Tibial artery (tissue), 4 donors: ENCODE results near the gene MT2A.

Experiments used
- DNase-seq, 2 donors: peaks; one replicate each; pipeline ENCODE4 v3.0.0-alpha.2; 2019
- H3K27ac ChIP-seq, 2 donors: fragments of 200-600 bp; sonication (generic) in 1 of 2; 1 replicate in 1 of 2; 2 replicates in 1 of 2; pipeline ENCODE4 v1.5.1; 2018 to 2019; ENCODE audit warnings: mild to moderate bottlenecking in 1 of 2
- H3K27me3 ChIP-seq, 2 donors: fragments of 200-600 bp; sonication (generic) in 1 of 2; one replicate each; pipeline versions ENCODE4 v1.5.1 to v1.6.0; 2016 to 2019
- H3K36me3 ChIP-seq, 3 donors: fragments of 200-600 bp; sonication (generic) in 2 of 3; one replicate each; pipeline ENCODE4 v1.5.1; 2016 to 2019; ENCODE audit warnings: mild to moderate bottlenecking in 2 of 3
- H3K4me1 ChIP-seq, 4 donors: fragments of 200-600 bp; sonication (generic) in 2 of 4; 1 replicate in 3 of 4; 2 replicates in 1 of 4; pipeline ENCODE4 v1.5.1; 2016 to 2019
- H3K4me3 ChIP-seq, 2 donors: fragments of 200-600 bp; sonication (generic) in 1 of 2; 1 replicate in 1 of 2; 2 replicates in 1 of 2; pipeline ENCODE4 v1.5.1; 2018 to 2019; ENCODE audit warnings: mild to moderate bottlenecking in 2 of 2
- H3K9me3 ChIP-seq, 3 donors: fragments of 200-600 bp; sonication (generic) in 1 of 3; one replicate each; pipeline ENCODE4 v1.5.1; 2016 to 2019
- CTCF ChIP-seq, 2 experiments: fragments of 200-600 bp in 1 of 2; fragments of 450-650 bp in 1 of 2; IDR thresholded peaks; one replicate each; pipeline ENCODE4 v1.5.1; 2017 to 2019; ENCODE audit warnings: antibody characterized with exemption in 2 of 2, mild to moderate bottlenecking in 1 of 2, moderate library complexity in 1 of 2
- intact Hi-C: fragments of 100-400 bp; cut with DNase I; formaldehyde crosslinking; loops from one replicate; pipeline ENCODE4 v1.15.0; 2023; ENCODE audit warnings: low total_unique reads

MT2A gene

GRCh38 chr16:56601325-56601724 is 7.1 kb upstream of the MT2A start:
- H3K27ac ChIP-seq = no peak overlapping the region
- no peak for DNase-seq
- TF ChIP-seq CTCF (IDR thresholded peaks at IDR 0.05) = no peak
- H3K36me3 ChIP-seq = no peaks in the 10 kb centered on the region
- H3K4me1 ChIP-seq = peaks cover 0 to 11% (median 7%) of the 10 kb centered on the region in 4 donors
- intact Hi-C loops = loop anchor here (5.0 kb wide), 2 partner anchors 84 to 101 kb away; no protein-coding TSS in a partner anchor
- no peak overlapping the region for H3K4me3 ChIP-seq
- no peaks in the 10 kb centered on the region for H3K9me3 ChIP-seq
- peaks cover 0 to 3% of the 10 kb centered on the region in 2 donors for H3K27me3 ChIP-seq

GRCh38 chr16:56603589-56603988 is 4.8 kb upstream of the MT2A start:
- TF ChIP-seq CTCF (IDR thresholded peaks at IDR 0.05) = peak; percentile 49 to 59
- Histone ChIP-seq H3K27me3 (no peaks in the 10 kb centered on the region), H3K27ac (no peak overlapping the region), H3K4me3 (no peak overlapping the region), H3K36me3 (no peaks in the 10 kb centered on the region), H3K4me1 (peaks cover 0 to 29% (median 25%) of the 10 kb centered on the region in 4 donors), H3K9me3 (no peaks in the 10 kb centered on the region)
- intact Hi-C loops = loop anchor here (5.0 kb wide), 2 partner anchors 86 to 99 kb away; no protein-coding TSS in a partner anchor
- DNase-seq = peak in 1 of 2 donors; percentile 46

GRCh38 chr16:56604966-56605365 is 3.4 kb upstream of the MT2A start:
- H3K4me1 ChIP-seq = peaks cover 0 to 31% (median 27%) of the 10 kb centered on the region in 4 donors
- no peak for TF ChIP-seq CTCF (IDR thresholded peaks at IDR 0.05)
- H3K27ac ChIP-seq = peak overlapping the region; percentile 83 to 85
- no peaks in the 10 kb centered on the region for H3K36me3 ChIP-seq
- no peaks in the 10 kb centered on the region for H3K9me3 ChIP-seq
- intact Hi-C loops = loop anchor here (5.0 kb wide), 4 partner anchors 37 to 97 kb away; partner anchors contain the start of gene MT1X
- no peaks in the 10 kb centered on the region for H3K27me3 ChIP-seq
- no peak for DNase-seq
- H3K4me3 ChIP-seq = no peak overlapping the region

- H3K27me3 ChIP-seq = no peaks in the 10 kb centered on the region
- no peaks in the 10 kb centered on the region for H3K36me3 ChIP-seq
- H3K4me3 ChIP-seq = no peak overlapping the region
- no peaks in the 10 kb centered on the region for H3K9me3 ChIP-seq
- intact Hi-C loops = loop anchor here (5.0 kb wide), 2 partner anchors 37 to 77 kb away; partner anchors contain the start of gene MT1X
- peaks cover 0 to 36% (median 32%) of the 10 kb centered on the region in 4 donors for H3K4me1 ChIP-seq
- H3K27ac ChIP-seq = peak overlapping the region; percentile 83 to 85
- no peak for DNase-seq
- TF ChIP-seq CTCF (IDR thresholded peaks at IDR 0.05) = no peak
Observed at GRCh38 chr16:56605475-56605874, 2.9 kb upstream of the MT2A start.

- H3K4me1 ChIP-seq = peaks cover 0 to 42% (median 38%) of the 10 kb centered on the region in 4 donors
- intact Hi-C loops = loop anchor here (5.0 kb wide), 2 partner anchors 36 to 76 kb away; partner anchors contain the start of gene MT1X
Observed at GRCh38 chr16:56606071-56606475, 2.3 kb upstream of the MT2A start.

More at GRCh38 chr16:56606071-56606475, 2.3 kb upstream of the MT2A start:
- peak overlapping the region; percentile 83 to 85 for H3K27ac ChIP-seq
- TF ChIP-seq CTCF (IDR thresholded peaks at IDR 0.05) = no peak
- no peaks in the 10 kb centered on the region for H3K27me3 ChIP-seq
- DNase-seq = peak; percentile 81 to 86
- H3K36me3 ChIP-seq = no peaks in the 10 kb centered on the region
- H3K9me3 ChIP-seq = no peaks in the 10 kb centered on the region
- H3K4me3 ChIP-seq = no peak overlapping the region
